22Rv1 (cell line): ENCODE data around the gene ZNF469.

Source experiments
- ZFX ChIP-seq: fragments of 450-650 bp; IDR thresholded peaks from 2 replicates; pipeline ENCODE4 v1.6.1; 2017; ENCODE audit warnings: antibody characterized with exemption, borderline replicate concordance
- TF ChIP-seq, protein P1 (sequence below): fragments of 450-650 bp; IDR thresholded peaks from 2 replicates; pipeline ENCODE4 v1.5.1; 2017; ENCODE audit warnings: mild to moderate bottlenecking

DNA sequence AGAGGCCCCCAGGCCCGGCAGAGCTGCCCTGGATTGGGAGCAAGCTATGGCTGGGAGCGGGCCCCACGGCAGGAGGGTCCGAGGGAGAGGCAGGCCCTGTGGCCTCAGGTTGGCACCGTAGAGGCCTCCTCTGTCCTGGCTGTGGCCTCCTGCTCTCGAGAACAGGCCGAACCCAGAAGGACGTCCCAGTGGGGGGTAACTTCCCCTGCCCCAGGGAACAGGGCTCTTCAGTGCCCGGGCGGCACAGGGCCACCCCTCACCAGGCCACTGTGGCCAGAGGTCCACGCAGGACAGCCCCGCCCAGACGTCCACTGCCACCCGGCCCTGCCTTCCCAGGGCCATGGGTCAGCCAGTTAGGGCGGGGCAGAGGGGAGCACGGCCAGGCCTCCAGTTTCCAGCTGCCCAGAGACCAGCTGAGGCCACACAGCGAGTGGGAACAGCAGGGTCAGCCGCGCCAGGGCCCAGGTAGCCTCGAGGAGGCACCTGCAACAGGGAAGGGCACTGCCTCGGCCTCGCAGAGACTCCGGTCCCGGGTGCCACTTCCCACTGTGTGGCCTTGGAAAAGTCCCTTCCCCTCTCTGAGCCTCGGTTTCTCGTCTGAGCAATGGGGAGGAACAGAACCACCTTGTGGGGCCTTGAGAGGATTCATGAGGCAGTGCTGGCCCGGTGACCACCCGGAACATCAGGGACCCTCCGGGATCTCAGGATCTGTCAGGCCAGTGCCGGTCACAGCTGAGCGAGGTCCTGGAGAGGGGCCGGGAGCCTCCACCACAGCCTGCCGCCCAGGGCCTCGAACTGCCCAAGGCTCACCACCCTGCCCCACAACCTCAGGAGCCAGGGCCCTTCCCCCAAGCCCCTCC is 32.0 kb downstream of the ZNF469 start:
- TF ChIP-seq, protein P1, sequence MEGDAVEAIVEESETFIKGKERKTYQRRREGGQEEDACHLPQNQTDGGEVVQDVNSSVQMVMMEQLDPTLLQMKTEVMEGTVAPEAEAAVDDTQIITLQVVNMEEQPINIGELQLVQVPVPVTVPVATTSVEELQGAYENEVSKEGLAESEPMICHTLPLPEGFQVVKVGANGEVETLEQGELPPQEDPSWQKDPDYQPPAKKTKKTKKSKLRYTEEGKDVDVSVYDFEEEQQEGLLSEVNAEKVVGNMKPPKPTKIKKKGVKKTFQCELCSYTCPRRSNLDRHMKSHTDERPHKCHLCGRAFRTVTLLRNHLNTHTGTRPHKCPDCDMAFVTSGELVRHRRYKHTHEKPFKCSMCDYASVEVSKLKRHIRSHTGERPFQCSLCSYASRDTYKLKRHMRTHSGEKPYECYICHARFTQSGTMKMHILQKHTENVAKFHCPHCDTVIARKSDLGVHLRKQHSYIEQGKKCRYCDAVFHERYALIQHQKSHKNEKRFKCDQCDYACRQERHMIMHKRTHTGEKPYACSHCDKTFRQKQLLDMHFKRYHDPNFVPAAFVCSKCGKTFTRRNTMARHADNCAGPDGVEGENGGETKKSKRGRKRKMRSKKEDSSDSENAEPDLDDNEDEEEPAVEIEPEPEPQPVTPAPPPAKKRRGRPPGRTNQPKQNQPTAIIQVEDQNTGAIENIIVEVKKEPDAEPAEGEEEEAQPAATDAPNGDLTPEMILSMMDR = no peak
- TF ChIP-seq ZFX = no peak
